ENCODE data around the gene ANKRD6. TPM values are rescaled to one million over a fixed set of nuclear protein-coding genes. Genes with fewer than 3 reads are reported as not detected.

Gene ANKRD6
- total RNA-seq, 2 experiments from 2014 or later = 2.4 to 7.0 TPM

- Histone ChIP-seq H3K4me3 (ENCODE audit: low read depth, low read length, poor library complexity, severe bottlenecking) (peak overlapping the region; percentile 56), H4K20me1 (ENCODE audit: insufficient read depth, low read length) (no peaks in the 10 kb centered on the region), H3K4me1 (ENCODE audit: insufficient read depth, low read length, poor library complexity, severe bottlenecking) (peaks cover 56% of the 10 kb centered on the region), H3K79me2 (ENCODE audit: insufficient read depth, low read depth, low read length) (peaks cover 13% of the 10 kb centered on the region; the same call in 1 of the 2 replicates), H3K36me3 (ENCODE audit: insufficient read depth, low read length) (peaks cover 6% of the 10 kb centered on the region; the same call in 1 of the 2 replicates), H3K27ac (ENCODE audit: low read depth, low read length, poor library complexity, severe bottlenecking) (peak overlapping the region; percentile 83), H3K9me3 (ENCODE audit: low read length) (peaks cover 5% of the 10 kb centered on the region; the same call in 1 of the 2 replicates), H3K9me2 (ENCODE audit: insufficient read depth, low read length) (no peaks in the 10 kb centered on the region), H2AFZ (ENCODE audit: low read length) (peak overlapping the region; percentile 22; the same call in 1 of the 2 replicates), H3K4me2 (ENCODE audit: low read length) (peak overlapping the region; percentile 86)
- DNase-seq (ENCODE audit: low spot score) = peak; percentile 90
- TSS peak; percentile 89 for BruUV-seq (replicated peaks)
- ChIA-PET CTCF (ENCODE audit: unreplicated experiment) (no interaction called here), POLR2A (interaction anchor here (0.6 to 3.8 kb wide), 12 partner anchors 9 to 77 kb away, joined by 3 to 26 read pairs (median 5); no protein-coding TSS in a partner anchor)
- intact Hi-C loops (cut with micrococcal nuclease; ENCODE audit: unreplicated experiment) = loop anchor here (1.0 kb wide), 1 partner anchor 25 kb away; the partner anchor contains the start of gene RRAGD
- no peak for TF ChIP-seq EZH2phosphoT487 (IDR thresholded peaks at IDR 0.05; ENCODE audit: borderline replicate concordance, low read depth, low read length)
- TF ChIP-seq, protein P1, sequence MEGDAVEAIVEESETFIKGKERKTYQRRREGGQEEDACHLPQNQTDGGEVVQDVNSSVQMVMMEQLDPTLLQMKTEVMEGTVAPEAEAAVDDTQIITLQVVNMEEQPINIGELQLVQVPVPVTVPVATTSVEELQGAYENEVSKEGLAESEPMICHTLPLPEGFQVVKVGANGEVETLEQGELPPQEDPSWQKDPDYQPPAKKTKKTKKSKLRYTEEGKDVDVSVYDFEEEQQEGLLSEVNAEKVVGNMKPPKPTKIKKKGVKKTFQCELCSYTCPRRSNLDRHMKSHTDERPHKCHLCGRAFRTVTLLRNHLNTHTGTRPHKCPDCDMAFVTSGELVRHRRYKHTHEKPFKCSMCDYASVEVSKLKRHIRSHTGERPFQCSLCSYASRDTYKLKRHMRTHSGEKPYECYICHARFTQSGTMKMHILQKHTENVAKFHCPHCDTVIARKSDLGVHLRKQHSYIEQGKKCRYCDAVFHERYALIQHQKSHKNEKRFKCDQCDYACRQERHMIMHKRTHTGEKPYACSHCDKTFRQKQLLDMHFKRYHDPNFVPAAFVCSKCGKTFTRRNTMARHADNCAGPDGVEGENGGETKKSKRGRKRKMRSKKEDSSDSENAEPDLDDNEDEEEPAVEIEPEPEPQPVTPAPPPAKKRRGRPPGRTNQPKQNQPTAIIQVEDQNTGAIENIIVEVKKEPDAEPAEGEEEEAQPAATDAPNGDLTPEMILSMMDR (conservative IDR thresholded peaks at IDR 0.05; ENCODE audit: low read length) = no peak
These were observed 45.3 kb upstream of the ANKRD6 start for GRCh38 chr6:89387516-89388201.

DNA sequence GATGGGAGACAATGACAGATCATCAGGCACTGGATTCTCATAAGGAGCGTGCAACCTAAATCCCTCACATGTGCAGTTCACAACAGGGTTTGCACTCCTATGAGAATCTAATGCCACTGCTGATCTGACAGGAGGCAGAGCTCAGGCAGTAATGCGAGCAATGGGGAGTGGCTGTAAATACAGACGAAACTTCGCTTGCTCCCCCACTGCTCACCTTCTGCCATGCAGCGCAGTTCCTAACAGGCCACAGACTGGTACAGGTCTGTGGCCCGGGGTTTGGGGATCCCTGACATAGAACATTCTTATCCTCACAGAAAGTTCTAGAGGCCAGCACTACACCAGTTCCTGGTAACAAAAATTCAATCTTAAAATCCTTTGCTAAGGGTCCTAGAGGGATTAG lies 44.1 kb upstream of the ANKRD6 start:
- H3K9me2 ChIP-seq (ENCODE audit: insufficient read depth, low read length) = no peaks in the 10 kb centered on the region
- peak overlapping the region; percentile 86 for H3K4me2 ChIP-seq (ENCODE audit: low read length)
- H3K36me3 ChIP-seq (ENCODE audit: insufficient read depth, low read length) = peaks cover 6% of the 10 kb centered on the region; the same call in 1 of the 2 replicates
- no peaks in the 10 kb centered on the region for H4K20me1 ChIP-seq (ENCODE audit: insufficient read depth, low read length)
- H3K9me3 ChIP-seq (ENCODE audit: low read length) = peaks cover 5% of the 10 kb centered on the region; the same call in 1 of the 2 replicates
- no peak for DNase-seq (ENCODE audit: low spot score)
- CTCF ChIA-PET (ENCODE audit: unreplicated experiment) = no interaction called here
- intact Hi-C loops (cut with micrococcal nuclease; ENCODE audit: unreplicated experiment) = no loop called here
- H3K4me3 ChIP-seq (ENCODE audit: low read depth, low read length, poor library complexity, severe bottlenecking) = no peak overlapping the region
- H3K27ac ChIP-seq (ENCODE audit: low read depth, low read length, poor library complexity, severe bottlenecking) = no peak overlapping the region
- peaks cover 67% of the 10 kb centered on the region for H3K4me1 ChIP-seq (ENCODE audit: insufficient read depth, low read length, poor library complexity, severe bottlenecking)
- BruUV-seq (replicated peaks) = no TSS peak
- no peak overlapping the region for H2AFZ ChIP-seq (ENCODE audit: low read length)
- POLR2A ChIA-PET = interaction anchor here (0.7 to 3.8 kb wide), 9 partner anchors 10 to 1514 kb away, joined by 3 to 26 read pairs (median 4); no protein-coding TSS in a partner anchor
- peaks cover 16% of the 10 kb centered on the region; the same call in 1 of the 2 replicates for H3K79me2 ChIP-seq (ENCODE audit: insufficient read depth, low read depth, low read length)
- no peak for TF ChIP-seq EZH2phosphoT487 (IDR thresholded peaks at IDR 0.05; ENCODE audit: borderline replicate concordance, low read depth, low read length)
- TF ChIP-seq, protein P1 (conservative IDR thresholded peaks at IDR 0.05; ENCODE audit: low read length) = no peak
